Activated CD4-positive, CD25-positive, alpha-beta regulatory T cell treated with anti-CD3 and anti-CD28 coated beads, Interleukin-2, amount 50 U/mL, for 16 hours (primary cell): Measurements from ENCODE around the gene TRAPPC2L.
A peak's percentile ranks its signal among the peaks of the same experiment; 100 is the strongest.

Experiments
- DNase-seq: peaks from one replicate; pipeline ENCODE4 v3.0.0-alpha.2; 2020; ENCODE audit warnings: low read depth, low spot score

The TRAPPC2L gene

DNA sequence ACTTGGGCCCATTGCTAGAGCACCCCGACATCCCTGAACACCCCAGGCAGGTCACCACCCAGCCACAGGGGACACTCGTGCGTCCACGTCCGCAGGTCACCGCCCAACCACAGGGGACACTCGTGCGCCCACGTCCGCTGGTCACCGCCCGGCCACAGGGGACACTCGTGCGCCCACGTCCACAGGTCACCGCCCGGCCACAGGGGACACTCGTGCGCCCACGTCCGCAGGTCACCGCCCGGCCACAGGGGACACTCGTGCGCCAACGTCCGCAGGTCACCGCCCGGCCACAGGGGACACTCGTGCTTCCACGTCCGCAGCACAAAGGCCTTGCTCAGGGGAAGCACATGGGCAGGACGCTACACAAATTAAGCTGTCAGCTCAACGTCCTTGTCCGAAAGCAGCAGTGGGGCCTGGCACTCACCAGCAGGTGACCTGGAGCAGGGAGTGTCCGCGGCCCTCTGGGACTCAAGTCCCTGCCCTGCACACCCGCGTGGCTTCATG, 17.8 kb upstream of the TRAPPC2L start:
- DNase-seq: no peak

DNA sequence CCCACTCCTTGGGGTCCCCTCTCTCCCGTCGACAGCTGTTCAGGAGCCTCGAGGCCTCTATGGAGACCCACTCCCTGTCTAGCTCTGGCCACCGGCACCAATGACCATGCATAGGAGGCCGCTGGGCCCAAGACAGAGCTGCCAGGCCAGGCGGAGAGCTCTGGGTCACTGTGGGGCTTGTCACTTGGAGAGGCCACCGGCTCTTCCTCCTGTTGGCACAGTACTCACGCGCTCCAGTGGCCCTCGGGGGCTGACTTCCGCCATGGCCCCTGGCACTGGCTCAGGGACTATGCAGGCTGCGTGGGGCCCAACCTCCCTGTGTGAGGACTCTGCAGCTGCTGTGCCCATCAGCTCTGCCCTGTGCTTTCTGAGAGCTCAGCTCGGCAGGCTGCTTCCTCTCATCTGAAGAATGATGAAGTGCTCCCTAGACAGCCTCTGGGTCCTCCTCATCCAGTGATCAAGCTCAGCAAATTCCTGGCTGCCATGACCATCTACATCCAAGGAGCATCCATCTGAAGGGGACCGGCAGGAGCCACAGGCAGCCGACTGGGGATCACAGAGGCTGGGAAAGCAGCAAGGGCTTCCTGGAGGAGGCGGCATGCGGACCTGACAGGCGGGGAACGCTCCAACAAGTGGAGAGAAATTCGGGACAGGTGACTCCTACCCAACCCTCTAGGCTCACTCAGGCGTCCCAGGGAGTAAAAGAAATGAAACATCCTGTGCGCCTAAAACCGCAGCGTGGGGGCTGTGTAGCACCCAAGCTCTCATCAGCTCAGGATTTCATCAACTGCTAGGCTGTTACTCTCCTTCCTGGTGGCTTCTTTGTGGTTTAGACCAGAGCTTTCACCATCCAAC, 17.0 kb upstream of the TRAPPC2L start:
- DNase-seq: no peak

DNA sequence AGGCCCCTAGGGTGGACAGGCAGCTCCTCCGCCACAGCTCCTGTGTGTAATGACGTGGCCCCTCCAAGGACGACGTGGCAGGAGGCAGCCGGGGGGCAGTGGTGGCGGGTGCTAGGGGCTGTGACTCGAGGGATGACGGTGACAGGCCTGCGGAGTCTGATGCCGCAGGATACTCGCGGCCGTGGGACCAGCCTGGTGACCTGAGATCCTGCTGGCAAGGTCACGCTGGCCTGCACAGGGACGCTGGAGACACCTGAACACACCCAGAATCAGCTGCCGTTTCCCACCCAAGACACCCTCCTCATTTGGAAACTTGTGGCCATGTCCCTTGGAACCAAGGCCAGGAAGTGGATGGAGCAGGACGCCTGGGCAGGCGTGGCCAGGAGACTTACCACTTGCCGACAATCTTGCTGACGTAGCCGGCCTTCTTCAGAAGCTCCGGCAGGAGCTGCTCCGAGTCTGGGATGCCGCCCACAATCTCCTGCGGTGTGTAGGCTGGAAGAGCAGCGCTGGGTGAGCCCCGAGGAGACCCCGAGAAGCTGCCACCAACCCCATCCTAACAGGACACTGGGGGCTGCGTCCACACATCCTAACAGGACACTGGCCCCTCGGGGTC, 16.2 kb upstream of the TRAPPC2L start:
- no peak for DNase-seq

DNA sequence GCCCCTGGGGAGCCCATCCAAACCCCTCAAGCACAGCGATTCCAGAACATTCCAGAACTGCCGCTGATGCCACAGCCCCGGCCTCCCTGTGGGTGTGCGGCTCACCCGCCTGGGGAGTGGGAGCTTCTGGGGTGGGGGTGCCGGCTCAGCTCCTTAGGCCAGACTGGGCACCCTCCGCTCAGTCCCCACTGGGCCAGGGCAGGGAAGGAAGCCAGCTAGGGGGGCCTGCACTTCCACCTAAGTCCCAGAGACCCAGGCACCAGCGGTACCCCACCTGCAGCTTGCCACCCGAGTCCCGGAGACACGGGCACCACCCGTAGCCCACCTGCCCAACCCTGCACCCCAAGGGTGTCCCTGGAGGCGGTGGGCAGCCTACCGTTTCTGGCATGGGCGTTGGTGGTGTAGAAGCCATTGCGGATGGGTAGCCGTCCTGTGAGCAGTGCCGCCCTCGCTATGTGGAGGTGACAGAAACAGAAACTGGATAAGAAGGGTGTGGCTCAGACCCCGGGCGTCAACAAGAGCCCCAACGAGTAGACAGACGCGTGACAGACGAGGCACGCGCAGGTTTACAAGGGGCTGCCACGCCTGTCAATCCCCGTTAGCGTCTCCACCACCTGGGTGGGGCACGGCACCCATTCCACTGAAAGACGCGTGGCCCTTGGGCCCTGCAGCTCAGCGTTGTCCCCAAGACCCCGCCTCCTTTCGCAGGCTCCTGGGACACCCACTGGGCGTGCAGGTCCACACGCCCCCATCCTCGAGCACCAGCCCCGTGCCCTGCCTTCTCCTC, 15.2 kb upstream of the TRAPPC2L start:
- no peak for DNase-seq

DNA sequence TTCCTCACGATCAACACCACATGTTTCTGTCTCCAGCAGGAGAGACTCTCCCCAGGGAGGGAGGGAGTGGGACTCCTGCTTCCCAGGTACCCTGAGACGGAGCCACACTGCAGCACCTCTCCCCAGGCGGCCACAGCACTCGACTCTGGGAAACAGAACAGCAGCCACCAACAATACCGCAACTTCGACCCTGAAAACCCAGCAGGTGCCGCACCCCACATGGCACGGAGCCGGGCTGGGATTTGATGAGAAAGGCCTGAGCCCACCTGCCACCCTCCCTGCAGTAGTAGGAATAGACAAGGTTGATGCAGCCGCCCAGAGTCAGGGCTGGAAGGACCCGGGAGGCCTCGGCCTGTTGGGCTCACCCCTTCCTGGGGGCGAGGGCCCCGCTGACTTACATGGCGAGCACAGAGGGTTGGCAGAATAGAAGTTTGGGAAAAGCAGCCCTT, 14.6 kb upstream of the TRAPPC2L start:
- no peak for DNase-seq

DNA sequence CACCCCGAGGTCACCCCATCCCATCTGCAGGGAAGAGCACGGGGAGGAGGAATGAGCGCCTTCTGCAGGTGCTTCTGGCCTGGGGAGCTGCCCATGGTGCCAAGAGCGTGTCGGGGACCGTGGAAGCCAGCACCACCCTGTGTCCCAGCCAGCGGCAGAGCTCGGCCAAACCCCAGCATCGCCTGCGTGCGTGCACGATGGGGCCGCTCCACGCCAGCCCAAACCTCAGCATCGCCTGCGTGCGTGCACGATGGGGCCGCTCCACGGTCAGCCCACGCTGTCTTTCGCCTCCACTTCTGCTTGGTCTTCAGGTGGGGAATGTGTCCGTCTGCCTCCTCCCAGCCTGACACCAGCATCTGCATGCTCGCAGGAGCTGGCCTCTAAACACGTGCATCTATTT, 14.1 kb upstream of the TRAPPC2L start:
- DNase-seq: no peak

DNA sequence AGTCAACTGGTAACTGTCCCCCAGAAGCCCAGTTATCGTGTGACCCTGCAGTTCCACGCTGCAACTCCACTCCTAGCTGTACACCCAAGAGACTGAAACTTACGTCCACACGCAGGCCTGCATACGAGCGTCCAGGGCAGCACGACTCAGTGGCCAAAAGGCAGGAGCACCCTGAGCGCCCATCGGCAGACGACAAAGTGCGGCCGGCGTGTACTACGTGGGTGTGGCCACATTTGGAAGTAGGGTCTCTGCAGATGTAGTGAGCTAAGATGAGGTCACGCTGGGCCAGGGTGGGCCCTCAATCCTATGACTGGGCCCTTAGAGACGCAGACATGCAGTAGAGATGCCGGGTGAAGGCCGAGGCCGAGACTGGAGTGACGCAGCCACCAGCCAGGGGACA, 13.7 kb upstream of the TRAPPC2L start:
- DNase-seq: no peak

DNA sequence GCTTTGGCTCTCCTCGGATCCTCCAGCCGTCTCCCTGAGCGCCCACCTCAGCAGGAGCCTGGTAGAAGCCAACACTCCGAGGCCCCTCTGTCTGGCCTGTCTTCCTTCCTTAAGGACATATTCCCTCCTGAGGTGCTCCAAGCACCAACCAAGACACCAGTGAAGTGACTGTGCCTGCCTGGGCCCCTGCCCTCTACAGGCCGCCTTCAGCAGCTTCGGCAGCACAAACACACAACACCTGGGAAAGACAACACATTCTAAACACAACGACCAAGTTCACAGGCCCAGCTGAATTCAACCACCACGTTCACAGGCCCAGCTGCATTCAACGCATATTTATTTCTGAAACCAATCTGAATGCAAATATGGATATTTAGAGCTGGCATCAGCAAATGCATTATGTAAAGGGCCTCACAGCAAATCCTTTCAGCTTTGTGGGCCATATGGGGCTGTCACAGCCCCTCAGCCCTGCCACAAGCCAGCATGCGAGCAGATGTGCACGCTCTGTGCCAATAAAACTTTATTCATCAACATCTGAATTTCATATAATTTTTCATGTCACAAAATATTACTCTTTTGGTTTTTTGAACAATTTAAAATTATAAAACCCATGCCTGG, 12.4 kb upstream of the TRAPPC2L start:
- no peak for DNase-seq

DNA sequence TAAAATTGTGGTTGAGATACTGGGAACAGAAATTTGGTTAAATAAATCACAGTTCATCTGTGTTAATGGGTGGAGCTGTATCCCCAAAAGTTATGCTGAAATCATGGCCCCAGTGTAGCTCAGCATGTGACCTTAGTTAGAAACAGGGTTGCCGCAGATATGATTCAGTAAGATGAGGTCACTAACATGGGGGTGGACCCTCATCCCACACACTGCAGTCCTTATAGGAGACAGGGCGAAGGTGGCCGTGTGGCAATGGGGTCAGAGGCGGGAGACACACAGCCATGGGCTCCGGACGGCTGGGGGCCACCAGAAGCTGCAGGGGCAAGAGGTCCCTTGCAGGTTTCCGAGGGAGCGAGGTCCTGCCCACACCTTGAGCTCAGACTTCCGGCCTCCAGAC, 10.8 kb upstream of the TRAPPC2L start:
- DNase-seq: no peak

DNA sequence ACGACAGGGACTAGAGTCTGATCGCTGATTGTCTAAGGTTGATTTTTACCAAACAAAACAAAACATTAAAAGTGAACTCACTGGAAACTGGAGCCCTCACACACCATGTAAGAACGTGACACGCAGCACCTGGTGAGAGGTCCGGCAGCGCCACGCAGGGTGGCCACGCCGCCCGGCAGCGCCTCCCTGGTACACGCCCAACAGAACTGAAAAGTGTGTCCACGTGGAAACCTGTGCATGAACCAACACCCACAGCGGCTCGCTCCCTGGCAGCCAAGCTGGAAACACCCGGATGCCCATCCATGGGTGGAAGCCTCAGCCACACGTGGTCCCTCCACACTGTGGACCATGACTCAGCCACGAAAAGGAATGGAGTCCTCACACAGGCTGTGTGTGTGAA, 9.3 kb upstream of the TRAPPC2L start:
- DNase-seq: no peak

DNA sequence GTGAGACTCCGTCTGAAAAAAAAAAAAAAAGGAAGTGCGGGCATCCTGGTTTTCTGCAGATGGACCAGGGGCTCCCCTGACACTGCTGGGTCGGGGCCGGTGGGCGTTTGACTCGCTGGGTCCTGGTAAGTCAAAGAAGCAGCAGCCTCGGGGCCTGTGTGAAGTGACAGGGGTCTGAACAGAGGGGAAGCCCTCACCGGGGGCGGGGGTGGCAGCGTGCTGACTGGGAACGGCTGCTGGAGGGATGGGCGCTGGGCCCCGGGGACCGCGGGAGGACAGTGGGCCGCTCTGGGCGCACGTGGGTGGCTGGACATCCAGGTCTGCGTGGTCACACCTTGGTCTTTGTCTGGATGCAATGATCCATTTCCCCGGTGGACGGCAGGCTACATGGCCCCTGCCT, 8.4 kb upstream of the TRAPPC2L start:
- no peak for DNase-seq

DNA sequence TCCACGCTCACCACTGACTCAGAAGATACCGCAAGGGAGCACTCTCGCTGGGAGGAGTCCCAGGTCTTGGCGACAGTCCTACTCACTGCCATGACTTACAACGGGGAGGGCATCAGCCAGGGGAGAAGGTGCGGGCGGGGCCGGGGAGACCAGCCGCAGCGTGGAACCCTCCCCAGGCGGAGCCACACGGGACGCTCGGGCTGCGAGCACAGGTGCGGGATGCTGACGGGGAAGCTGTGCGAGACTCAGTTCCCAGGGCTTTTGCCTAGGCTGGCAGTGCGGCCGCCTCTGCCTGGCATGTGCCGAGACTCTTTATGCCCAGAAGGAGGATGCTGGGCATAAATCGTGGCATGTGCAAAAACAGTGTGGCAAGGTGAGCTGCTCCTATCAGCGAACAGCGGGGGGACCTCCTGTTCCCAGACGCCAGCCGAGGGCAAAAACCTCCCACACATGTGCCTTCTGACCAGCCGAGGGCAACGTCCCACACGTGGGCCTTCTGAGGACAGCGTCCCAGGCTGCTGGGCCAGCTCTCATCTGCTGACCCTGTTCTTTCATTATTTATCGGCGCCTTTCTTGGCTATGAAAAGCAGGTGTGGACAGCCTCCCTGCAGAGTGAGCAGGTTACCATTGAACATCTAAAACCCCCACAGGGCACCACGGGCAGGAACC, 6.3 kb upstream of the TRAPPC2L start:
- DNase-seq: no peak

DNA sequence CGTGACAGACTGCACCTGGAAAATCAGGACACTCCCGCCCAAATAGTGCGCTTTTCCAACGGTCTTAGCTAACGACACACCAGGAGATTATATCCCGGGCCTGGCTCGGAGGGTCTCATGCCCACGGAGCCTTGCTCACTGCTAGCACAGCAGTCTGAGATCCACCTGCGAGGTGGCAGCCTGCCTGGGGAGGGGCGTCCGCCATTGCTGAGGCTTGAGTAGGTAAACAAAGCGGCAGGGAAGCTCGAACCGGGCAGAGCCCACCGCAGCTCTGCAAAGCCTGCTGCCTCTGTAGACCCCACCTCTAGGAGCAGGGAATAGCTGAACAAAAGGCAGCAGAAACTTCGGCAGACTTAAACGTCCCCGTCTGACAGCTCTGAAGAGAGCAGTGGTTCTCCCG, 5.3 kb upstream of the TRAPPC2L start:
- no peak for DNase-seq

DNA sequence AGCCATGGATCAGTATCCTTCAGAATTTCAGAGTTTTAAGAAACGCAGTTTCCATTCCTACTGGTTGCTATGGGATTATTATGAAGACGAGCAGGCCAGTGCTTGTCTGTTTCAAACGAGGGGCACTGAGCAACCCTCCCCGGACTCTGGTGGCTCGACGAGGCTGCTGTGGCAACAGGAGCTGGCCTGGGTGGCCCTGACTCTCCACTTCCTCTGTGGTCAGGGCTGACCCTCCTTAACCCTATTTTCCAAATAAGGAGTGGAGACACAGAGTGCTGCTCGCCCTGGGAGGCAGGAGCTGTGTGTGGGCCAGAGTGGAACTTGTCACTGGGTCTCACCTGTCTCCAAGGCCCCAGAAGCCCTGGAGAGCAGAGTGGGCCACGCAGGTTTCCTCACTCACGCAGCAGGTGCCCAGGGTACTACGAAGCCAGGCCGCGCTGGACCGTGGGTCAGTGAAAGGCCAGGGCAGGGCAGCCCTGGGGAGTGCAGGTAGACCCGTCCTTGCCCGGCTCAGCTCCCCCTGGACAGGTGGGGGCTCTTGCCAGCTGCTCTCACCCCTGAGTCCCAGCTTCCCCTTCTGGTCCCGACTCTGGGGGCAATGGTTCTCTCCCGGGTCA, 3.5 kb upstream of the TRAPPC2L start:
- DNase-seq: no peak

DNA sequence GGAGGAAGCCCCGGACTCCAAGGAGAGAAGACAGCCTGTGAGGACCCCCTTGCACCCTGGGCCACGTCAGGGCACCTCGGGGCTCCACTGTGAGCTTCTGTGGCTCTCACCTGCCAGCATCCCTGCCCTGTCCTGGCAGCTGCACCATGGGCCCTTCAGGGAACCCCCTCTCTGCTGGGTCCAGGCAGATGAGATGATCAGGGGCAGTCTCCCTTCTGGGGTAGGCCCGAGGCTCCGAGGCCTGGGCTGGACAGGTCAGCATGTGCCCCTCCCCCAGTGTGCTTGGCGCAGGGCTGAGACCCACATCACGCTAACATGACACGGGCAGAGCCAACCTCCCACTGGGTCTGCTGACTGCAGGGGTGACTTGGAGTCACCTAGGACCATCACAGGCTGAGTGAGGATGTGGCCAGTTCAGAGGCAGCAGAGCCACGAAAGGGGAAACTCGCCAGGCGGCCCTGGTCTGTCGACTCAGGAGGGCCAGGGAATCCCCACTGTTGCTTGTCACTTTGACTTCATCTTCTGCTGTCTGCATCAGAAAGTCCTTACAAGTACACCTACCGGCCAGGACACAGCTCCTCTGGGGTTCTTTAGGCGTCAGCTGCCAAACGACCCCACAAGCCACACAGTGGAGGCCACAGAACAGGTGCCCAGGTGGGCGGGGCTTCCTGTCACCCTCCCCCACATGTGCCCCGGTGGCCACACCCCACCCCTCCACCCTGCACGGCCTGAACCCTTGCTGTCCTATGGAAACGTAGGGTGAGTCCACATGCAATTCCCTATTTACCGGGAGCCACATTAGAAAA, 2.4 kb upstream of the TRAPPC2L start:
- no peak for DNase-seq

DNA sequence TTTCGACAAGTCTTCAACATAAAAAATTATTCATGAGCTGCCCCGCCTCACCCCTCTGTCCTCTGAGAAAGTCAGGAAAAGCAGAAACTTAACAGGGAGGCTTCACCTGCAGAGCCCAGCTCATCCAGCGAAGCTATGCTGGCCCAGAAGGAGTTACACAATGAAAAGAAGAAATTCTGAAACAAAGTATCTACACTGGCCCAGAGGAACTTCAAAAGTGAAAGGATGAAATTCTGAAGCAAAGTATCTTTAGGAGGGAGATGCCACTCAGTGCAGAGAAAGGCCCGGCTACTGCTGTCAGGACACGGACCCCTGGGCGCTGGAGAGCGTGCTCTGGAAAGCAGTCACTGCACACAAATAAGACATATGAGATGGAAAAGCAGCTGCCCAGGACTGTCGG, 1.8 kb upstream of the TRAPPC2L start:
- no peak for DNase-seq

DNA sequence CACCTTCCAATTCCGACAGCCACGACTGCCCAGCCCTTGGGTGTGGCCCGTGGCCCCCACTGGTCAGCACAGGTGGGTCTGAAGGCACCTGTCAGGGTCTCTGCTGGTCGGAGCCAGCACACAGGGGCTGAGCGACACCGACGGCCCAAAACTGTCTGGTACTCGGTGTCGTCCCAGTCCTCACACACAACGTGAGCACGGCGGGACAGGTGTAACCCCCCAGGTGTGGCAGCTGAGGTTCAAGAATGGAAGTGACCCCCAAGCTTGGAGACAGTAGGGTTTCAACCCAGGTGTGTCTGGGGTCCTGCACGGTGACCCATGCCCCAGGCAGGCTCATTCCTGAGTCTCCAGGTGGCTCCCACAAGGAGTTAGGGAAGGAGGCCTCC, 1.2 kb upstream of the TRAPPC2L start:
- DNase-seq: no peak

DNA sequence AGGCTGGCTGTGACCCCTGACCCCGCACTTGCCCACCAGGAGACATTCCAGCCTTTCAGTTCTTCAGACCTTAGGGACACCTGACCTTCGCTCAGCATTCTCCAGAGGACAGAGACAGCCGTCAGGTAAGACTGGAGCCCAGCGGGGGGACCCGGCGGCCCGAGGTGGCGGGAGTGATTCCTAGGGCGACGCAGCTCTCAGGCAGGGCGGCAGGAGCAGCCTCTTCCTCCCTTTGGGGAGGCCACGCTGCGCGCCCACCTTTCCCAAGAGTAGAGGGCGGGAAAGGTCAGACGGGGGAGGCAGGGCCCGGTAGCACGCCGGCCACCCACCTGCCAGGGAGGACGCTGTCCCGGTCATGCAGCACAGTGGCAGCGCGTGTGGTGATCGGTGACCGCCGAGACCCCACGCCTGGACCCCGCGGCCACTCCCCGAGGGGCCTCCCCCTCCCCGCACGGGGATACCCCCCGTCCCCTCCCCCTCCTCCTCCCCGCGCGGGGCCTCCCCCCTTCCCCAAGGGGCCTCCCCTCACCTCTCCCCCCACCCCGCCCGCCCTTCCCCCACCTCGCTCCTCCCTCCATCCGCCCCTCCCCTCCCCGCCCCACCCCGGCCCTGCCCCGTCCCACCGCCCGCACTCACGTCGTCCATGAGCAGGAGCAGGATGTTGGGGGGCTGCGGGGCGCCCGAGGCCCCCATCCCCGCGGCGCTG, 652 bp upstream of the TRAPPC2L start:
- DNase-seq: no peak

DNA sequence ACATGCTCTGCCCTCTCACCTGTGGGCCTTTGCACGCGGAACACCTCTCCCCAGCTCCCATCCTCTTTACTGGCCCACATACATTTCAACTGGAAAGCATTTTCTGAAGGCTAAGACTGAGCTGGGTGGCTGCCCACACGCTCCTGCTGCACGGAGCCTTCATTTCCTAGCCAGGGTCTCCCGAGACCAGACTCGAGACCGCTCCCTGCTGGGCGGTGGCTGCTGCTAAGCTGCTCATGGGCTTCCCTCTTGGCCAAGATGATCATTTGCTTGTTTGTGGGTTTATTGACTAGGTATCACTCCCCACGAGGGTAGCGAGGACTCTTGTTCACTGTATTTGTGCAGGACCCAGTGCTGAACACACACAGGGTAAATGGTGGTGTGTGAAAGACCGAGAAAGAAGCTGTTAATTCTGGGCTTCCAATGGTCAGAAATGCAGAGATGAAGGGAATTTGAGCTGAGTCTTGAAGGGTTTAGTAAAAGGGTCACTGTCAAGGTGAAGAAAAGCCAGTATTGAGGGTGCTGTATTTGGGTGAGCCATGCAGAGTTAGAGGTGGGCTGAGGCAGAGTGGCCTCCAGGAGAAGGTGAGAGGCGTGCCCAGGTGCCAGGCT, 907 bp downstream of the TRAPPC2L start:
- DNase-seq: peak; percentile 40
